BLaER1 (cell line): ENCODE results near the gene PROSER2.

Source experiments
- H3K27ac ChIP-seq: shearing (Covaris generic); formaldehyde crosslinking; 2 replicates; pipeline ENCODE4 v1.8.1; 2022
- H3K27me3 ChIP-seq: shearing (Covaris generic); formaldehyde crosslinking; 2 replicates; pipeline ENCODE4 v1.8.1; 2022
- H3K36me3 ChIP-seq: shearing (Covaris generic); formaldehyde crosslinking; 2 replicates; pipeline ENCODE4 v1.8.1; 2022
- H3K4me1 ChIP-seq: shearing (Covaris generic); formaldehyde crosslinking; 2 replicates; pipeline ENCODE4 v1.8.1; 2022
- H3K4me2 ChIP-seq: shearing (Covaris generic); formaldehyde crosslinking; 2 replicates; pipeline ENCODE4 v1.8.1; 2022
- H3K4me3 ChIP-seq: shearing (Covaris generic); formaldehyde crosslinking; 2 replicates; pipeline ENCODE4 v1.8.1; 2022
- H3K9ac ChIP-seq: shearing (Covaris generic); formaldehyde crosslinking; 2 replicates; pipeline ENCODE4 v1.8.1; 2022
- H3K9me3 ChIP-seq: shearing (Covaris generic); formaldehyde crosslinking; 2 replicates; pipeline ENCODE4 v1.8.1; 2022
- H4K20me1 ChIP-seq: shearing (Covaris generic); formaldehyde crosslinking; 2 replicates; pipeline ENCODE4 v1.8.1; 2022
- Cebpa-rat ChIP-seq: shearing (Covaris generic); IDR thresholded peaks from 2 replicates; pipeline ENCODE4 v1.8.1; 2022

Gene PROSER2

GRCh38 chr10:11822809-11823121 lies 391 bp upstream of the PROSER2 start:
- H3K27ac ChIP-seq = peak overlapping the region; percentile 84; the same call in 1 of the 2 replicates
- H3K4me2 ChIP-seq = peak overlapping the region; percentile 91

GRCh38 chr10:11823989-11824346 lies 812 bp downstream of the PROSER2 start:
- TF ChIP-seq Cebpa-rat = no peak
- H3K4me2 ChIP-seq = peak overlapping the region; percentile 91
- peaks cover 19% of the 10 kb centered on the region for H4K20me1 ChIP-seq
- H3K27ac ChIP-seq = no peak overlapping the region
- H3K4me3 ChIP-seq = peak overlapping the region; percentile 91
- H3K36me3 ChIP-seq = no peaks in the 10 kb centered on the region
- H3K4me1 ChIP-seq = peaks cover 18% of the 10 kb centered on the region
- peaks cover 34% of the 10 kb centered on the region for H3K27me3 ChIP-seq
- H3K9me3 ChIP-seq = no peaks in the 10 kb centered on the region
- H3K9ac ChIP-seq = peak overlapping the region; percentile 84

More at GRCh38 chr10:11822809-11823121, 391 bp upstream of the PROSER2 start:
- Histone ChIP-seq H4K20me1 (peaks cover 19% of the 10 kb centered on the region), H3K36me3 (no peaks in the 10 kb centered on the region), H3K9me3 (no peaks in the 10 kb centered on the region), H3K4me3 (peak overlapping the region; percentile 91), H3K27me3 (peaks cover 34% of the 10 kb centered on the region), H3K4me1 (peaks cover 18% of the 10 kb centered on the region), H3K9ac (peak overlapping the region; percentile 84; the same call in 1 of the 2 replicates)
- TF ChIP-seq Cebpa-rat = no peak

- no peak overlapping the region for H3K27ac ChIP-seq
- no peaks in the 10 kb centered on the region for H3K36me3 ChIP-seq
- H3K9me3 ChIP-seq = no peaks in the 10 kb centered on the region
- TF ChIP-seq Cebpa-rat = no peak
- H3K9ac ChIP-seq = peak overlapping the region; percentile 84; the same call in 1 of the 2 replicates
- peaks cover 18% of the 10 kb centered on the region for H3K4me1 ChIP-seq
- peaks cover 19% of the 10 kb centered on the region for H4K20me1 ChIP-seq
- peak overlapping the region; percentile 91 for H3K4me2 ChIP-seq
- peaks cover 34% of the 10 kb centered on the region for H3K27me3 ChIP-seq
- H3K4me3 ChIP-seq = peak overlapping the region; percentile 91; the same call in 1 of the 2 replicates
These were observed 1.2 kb downstream of the PROSER2 start for GRCh38 chr10:11824376-11824775.

- TF ChIP-seq Cebpa-rat = no peak
- H3K4me1 ChIP-seq = peaks cover 18% of the 10 kb centered on the region
- peak overlapping the region; percentile 91 for H3K4me2 ChIP-seq
- H3K9me3 ChIP-seq = no peaks in the 10 kb centered on the region
- H4K20me1 ChIP-seq = peaks cover 19% of the 10 kb centered on the region
- H3K27me3 ChIP-seq = peaks cover 34% of the 10 kb centered on the region
- H3K4me3 ChIP-seq = no peak overlapping the region
- H3K27ac ChIP-seq = no peak overlapping the region
- no peak overlapping the region for H3K9ac ChIP-seq
- no peaks in the 10 kb centered on the region for H3K36me3 ChIP-seq
These were observed 1.7 kb downstream of the PROSER2 start for GRCh38 chr10:11824825-11825224.

- peaks cover 34% of the 10 kb centered on the region for H3K27me3 ChIP-seq
- H3K36me3 ChIP-seq = no peaks in the 10 kb centered on the region
- no peak overlapping the region for H3K4me3 ChIP-seq
- no peak overlapping the region for H3K4me2 ChIP-seq
- no peaks in the 10 kb centered on the region for H3K9me3 ChIP-seq
- no peak for TF ChIP-seq Cebpa-rat
- H3K9ac ChIP-seq = no peak overlapping the region
- H3K4me1 ChIP-seq = peaks cover 22% of the 10 kb centered on the region
- H3K27ac ChIP-seq = no peak overlapping the region
- peaks cover 19% of the 10 kb centered on the region for H4K20me1 ChIP-seq
These were observed 2.7 kb downstream of the PROSER2 start for GRCh38 chr10:11825796-11826414.

GRCh38 chr10:11827006-11827405 lies 3.9 kb downstream of the PROSER2 start:
- Histone ChIP-seq H3K4me2 (no peak overlapping the region), H3K36me3 (no peaks in the 10 kb centered on the region), H3K4me1 (peaks cover 25% of the 10 kb centered on the region), H4K20me1 (peaks cover 19% of the 10 kb centered on the region), H3K4me3 (no peak overlapping the region), H3K9me3 (no peaks in the 10 kb centered on the region), H3K9ac (no peak overlapping the region), H3K27me3 (peaks cover 34% of the 10 kb centered on the region), H3K27ac (no peak overlapping the region)
- no peak for TF ChIP-seq Cebpa-rat

- Histone ChIP-seq H4K20me1 (peaks cover 19% of the 10 kb centered on the region), H3K4me1 (peaks cover 25% of the 10 kb centered on the region), H3K4me3 (no peak overlapping the region)
These were observed 4.3 kb downstream of the PROSER2 start for GRCh38 chr10:11827414-11827813.

GRCh38 chr10:11828682-11829284 lies 5.6 kb downstream of the PROSER2 start:
- TF ChIP-seq Cebpa-rat = no peak
- no peak overlapping the region for H3K4me2 ChIP-seq
- H3K27me3 ChIP-seq = peaks cover 19% of the 10 kb centered on the region
- no peaks in the 10 kb centered on the region for H3K9me3 ChIP-seq
- no peaks in the 10 kb centered on the region for H3K36me3 ChIP-seq
- H3K9ac ChIP-seq = no peak overlapping the region
- peaks cover 19% of the 10 kb centered on the region for H4K20me1 ChIP-seq
- peaks cover 23% of the 10 kb centered on the region for H3K4me1 ChIP-seq
- H3K27ac ChIP-seq = no peak overlapping the region
- no peak overlapping the region for H3K4me3 ChIP-seq

More at GRCh38 chr10:11827414-11827813, 4.3 kb downstream of the PROSER2 start:
- TF ChIP-seq Cebpa-rat = no peak
- H3K4me2 ChIP-seq = no peak overlapping the region
- H3K27ac ChIP-seq = no peak overlapping the region
- peaks cover 31% of the 10 kb centered on the region for H3K27me3 ChIP-seq
- no peaks in the 10 kb centered on the region for H3K36me3 ChIP-seq
- no peaks in the 10 kb centered on the region for H3K9me3 ChIP-seq
- H3K9ac ChIP-seq = no peak overlapping the region

GRCh38 chr10:11830836-11831519 lies 7.8 kb downstream of the PROSER2 start:
- no peak overlapping the region for H3K27ac ChIP-seq

GRCh38 chr10:11831520-11831951 lies 8.4 kb downstream of the PROSER2 start:
- no peaks in the 10 kb centered on the region for H3K36me3 ChIP-seq
- H3K9me3 ChIP-seq = no peaks in the 10 kb centered on the region
- peaks cover 17% of the 10 kb centered on the region for H3K4me1 ChIP-seq
- H3K9ac ChIP-seq = no peak overlapping the region
- no peaks in the 10 kb centered on the region for H3K27me3 ChIP-seq
- no peak overlapping the region for H3K27ac ChIP-seq
- no peak overlapping the region for H3K4me3 ChIP-seq
- TF ChIP-seq Cebpa-rat = no peak
- H3K4me2 ChIP-seq = no peak overlapping the region
- no peaks in the 10 kb centered on the region for H4K20me1 ChIP-seq

More at GRCh38 chr10:11830836-11831519, 7.8 kb downstream of the PROSER2 start:
- Histone ChIP-seq H3K4me3 (no peak overlapping the region), H3K4me2 (no peak overlapping the region), H3K9ac (no peak overlapping the region), H4K20me1 (peaks cover under 1% of the 10 kb centered on the region; the same call in 1 of the 2 replicates), H3K36me3 (no peaks in the 10 kb centered on the region), H3K4me1 (peaks cover 17% of the 10 kb centered on the region), H3K27me3 (no peaks in the 10 kb centered on the region), H3K9me3 (no peaks in the 10 kb centered on the region)
- no peak for TF ChIP-seq Cebpa-rat
